Fibroblast of the aortic adventitia (primary cell): ENCODE measurements around the gene WNT9A. TPM values are rescaled to one million over a fixed set of nuclear protein-coding genes. Genes with fewer than 3 reads are reported as not detected.

Source experiments
- DNase-seq: peaks from one replicate; pipeline ENCODE4 v3.0.0-alpha.2; 2010; ENCODE audit warnings: low read depth
- H3K4me3 ChIP-seq: 2 replicates; pipeline ENCODE4 v1.5.1; 2011; ENCODE audit warnings: low read depth, mild to moderate bottlenecking, control low read depth, low read length, moderate library complexity
- CTCF ChIP-seq: IDR thresholded peaks from 2 replicates; pipeline ENCODE4 v1.5.1; 2011; ENCODE audit warnings: mild to moderate bottlenecking, low read length, control low read depth, inconsistent platforms; ENCODE audit not compliant: insufficient read depth
- total RNA-seq: library from RNA; depleted of rRNA; stranded (reverse); fragments of >200 nt; gene quantifications from 2 replicates; pipeline ENCODE4 v1.2.3, GENCODE V29; 2012; ENCODE audit warnings: low replicate concordance

WNT9A gene
- total RNA-seq, 1 donor = 0.99 TPM

GRCh38 chr1:227908359-227908758 lies 39.4 kb downstream of the WNT9A start:
- no peak overlapping the region for H3K4me3 ChIP-seq
- no peak for DNase-seq
- TF ChIP-seq CTCF = no peak

GRCh38 chr1:227907439-227908015 lies 40.2 kb downstream of the WNT9A start:
- H3K4me3 ChIP-seq = no peak overlapping the region
- no peak for TF ChIP-seq CTCF
- no peak for DNase-seq

DNA sequence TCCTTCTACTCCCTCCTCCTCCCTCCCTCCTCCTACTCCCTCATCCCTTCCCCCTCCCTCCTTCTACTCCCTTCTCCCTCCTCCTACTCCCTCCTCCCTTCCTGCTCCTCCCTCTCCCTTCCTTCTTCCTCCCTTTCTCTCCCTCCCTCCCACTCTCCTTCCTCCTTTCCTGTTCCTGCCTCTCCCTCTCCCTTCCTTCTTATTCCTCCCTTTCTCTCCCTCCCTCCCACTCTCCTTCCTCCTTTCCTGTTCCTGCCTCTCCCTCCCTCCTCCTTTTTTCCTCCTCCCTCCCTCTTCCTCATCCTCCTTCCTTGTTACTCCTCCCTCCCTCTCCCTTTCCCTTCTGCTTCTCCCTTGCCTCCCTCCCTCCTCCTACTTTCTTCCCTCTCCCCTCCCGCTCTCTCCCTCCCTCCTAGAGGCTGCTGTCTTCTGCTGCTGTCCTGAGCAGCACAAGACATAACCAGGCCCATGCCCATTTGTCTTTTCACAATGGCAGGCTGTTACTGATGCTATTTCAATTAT lies 41.1 kb downstream of the WNT9A start:
- no peak for TF ChIP-seq CTCF

DNA sequence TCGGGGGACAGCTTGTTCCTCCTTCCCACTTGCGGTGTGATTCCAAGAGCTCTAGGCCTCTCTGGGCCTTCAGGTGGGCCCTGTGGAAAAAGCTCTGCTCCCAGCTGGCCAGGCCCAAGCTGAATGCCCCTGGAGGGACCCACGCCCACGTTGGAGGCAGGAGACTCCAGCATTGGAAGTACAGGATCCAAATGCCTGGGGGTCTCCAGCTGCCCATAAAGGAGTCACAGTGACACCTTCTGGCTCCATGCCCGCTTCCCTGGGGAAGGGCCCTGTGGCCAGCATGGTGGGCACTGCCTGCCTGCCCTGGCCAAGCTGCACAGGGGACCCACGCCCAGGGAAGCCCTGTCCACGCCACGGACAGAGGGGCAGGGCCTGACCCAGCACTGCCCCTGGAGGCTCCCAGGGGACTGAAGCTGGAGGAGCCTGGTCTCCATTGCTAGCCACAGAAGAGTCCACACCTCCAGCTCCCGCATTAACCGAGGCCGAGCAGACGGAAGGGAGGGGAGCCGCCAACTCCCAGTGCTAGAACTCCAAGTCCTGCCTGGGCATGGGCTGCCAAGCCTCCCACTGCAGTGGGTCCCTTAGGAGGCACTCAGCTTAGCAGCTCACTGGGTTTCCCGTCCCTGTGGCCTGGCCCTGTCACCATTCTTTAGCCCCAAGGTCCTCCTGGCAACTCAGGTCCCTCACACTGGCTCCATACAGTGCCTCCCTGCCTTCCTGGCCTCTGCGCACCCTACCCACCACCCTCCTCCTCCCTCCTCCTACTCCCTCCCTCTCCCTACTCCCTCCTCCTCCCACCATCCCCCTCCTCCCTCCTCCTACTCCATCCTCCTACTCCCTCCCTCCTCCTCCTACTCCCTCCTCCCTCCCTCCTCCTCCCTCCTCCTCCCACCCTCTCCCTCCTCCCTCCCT lies 41.9 kb downstream of the WNT9A start:
- no peak for DNase-seq
- H3K4me3 ChIP-seq = no peak overlapping the region
- no peak for TF ChIP-seq CTCF

More for the DNA sequence above, 41.1 kb downstream of the WNT9A start:
- no peak overlapping the region for H3K4me3 ChIP-seq
- DNase-seq = no peak

GRCh38 chr1:227904541-227905335 lies 43.0 kb downstream of the WNT9A start:
- no peak overlapping the region for H3K4me3 ChIP-seq
- DNase-seq = no peak
- TF ChIP-seq CTCF = no peak

- TF ChIP-seq CTCF = no peak
- DNase-seq = no peak
- no peak overlapping the region for H3K4me3 ChIP-seq
Measured at GRCh38 chr1:227903614-227904501, 43.9 kb downstream of the WNT9A start.
